EH (cell line): ENCODE measurements around the gene SLC5A4.
"Not testable (repeated sequence)": the region's sequence is repeated elsewhere in the genome, so short reads cannot be mapped to it uniquely, and the experiment has no call there.

Experiments used
- DNase-seq: peaks from one replicate; pipeline ENCODE4 v3.0.0-alpha.2; 2015; ENCODE audit warnings: low read depth

SLC5A4 gene

GRCh38 chr22:32199961-32200360, 55.2 kb downstream of the SLC5A4 start:
- DNase-seq, result no peak

GRCh38 chr22:32199341-32199740, 55.8 kb downstream of the SLC5A4 start:
- DNase-seq, result no peak

GRCh38 chr22:32197553-32198226, 57.5 kb downstream of the SLC5A4 start:
- not testable (repeated sequence) for DNase-seq

- DNase-seq, result not testable (repeated sequence)
Measured at GRCh38 chr22:32195900-32196299, 59.2 kb downstream of the SLC5A4 start.

GRCh38 chr22:32193346-32193745, 61.8 kb downstream of the SLC5A4 start:
- not testable (repeated sequence) for DNase-seq

- DNase-seq, result not testable (repeated sequence)
Measured at GRCh38 chr22:32191021-32191420, 64.1 kb downstream of the SLC5A4 start.

DNA sequence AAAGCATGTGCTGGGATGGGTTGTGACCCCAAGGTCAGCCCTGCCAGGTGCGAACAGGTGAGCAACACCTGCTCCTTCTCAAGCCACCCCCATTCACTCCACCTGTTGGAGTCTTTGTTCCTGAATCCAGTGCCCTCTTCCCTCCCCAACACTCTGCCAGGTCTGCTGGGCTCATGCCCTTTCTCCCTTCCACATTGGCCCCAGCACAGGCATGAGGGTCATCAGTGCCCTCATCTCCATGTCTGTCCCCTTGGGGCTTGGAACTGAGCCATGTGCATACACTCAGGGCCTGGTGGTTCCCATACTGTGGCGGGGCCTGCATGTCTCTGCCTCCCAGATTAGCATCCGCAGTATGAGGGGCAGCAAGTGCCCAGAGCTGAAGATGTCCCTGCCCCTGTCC, 69.3 kb downstream of the SLC5A4 start:
- no peak for DNase-seq

- no peak for DNase-seq
Measured at GRCh38 chr22:32183625-32184024, 71.5 kb downstream of the SLC5A4 start.

DNA sequence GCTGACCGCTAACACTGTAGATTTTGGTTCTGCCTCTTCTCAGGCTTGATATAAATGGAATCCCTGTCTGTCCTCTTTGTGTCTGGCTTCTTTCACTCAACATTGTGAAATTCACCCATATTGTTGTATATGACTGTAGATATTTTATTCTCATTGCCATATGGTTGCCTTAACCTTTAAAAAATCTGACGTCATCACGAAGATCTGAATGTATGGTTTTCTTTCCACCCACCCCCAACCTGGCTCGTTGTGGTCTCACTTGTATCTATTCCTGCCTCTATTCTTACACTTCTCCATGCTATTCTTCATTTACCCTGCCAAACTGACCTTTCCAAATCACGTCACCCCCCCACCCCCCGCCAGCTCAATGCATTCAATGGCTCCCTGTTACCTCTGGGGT, 74.1 kb downstream of the SLC5A4 start:
- no peak for DNase-seq

DNA sequence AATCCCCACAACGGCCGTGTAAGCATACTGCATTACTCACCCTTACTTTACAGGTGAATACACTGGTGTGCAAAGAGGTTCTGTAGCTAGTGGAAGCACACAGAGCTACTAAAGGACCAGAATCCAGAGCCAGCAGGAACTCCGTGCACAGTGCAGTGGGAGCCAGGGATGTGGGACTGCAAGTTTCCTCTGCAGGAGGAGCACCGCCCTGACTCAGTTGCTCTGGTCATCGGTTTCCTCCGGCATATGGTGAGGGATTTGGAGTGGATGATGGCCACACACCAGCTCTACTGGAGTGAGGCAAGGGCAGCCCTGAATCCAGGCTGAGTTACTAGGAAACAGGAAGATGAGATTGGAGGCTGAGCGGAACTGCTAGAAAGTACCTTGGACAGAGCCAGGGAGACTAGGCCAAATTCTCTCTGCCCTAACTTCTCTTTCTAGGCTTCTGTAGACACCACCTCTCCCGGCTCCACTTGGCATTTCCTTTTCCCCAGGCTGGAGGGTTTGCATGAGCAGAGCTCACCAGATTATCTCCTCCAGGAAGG, 77.9 kb downstream of the SLC5A4 start:
- peak; percentile 1 for DNase-seq

GRCh38 chr22:32175683-32176644, 79.2 kb downstream of the SLC5A4 start:
- no peak for DNase-seq

GRCh38 chr22:32175115-32175514, 80.0 kb downstream of the SLC5A4 start:
- no peak for DNase-seq
